Kasumi-1 (cell line): ENCODE results near the gene HEXIM1.
A peak's percentile ranks its signal among the peaks of the same experiment; 100 is the strongest.

Experiments used
- DNase-seq, 2 experiments: peaks; one replicate each; lab custom pipeline; 2025; lab: John Stamatoyannopoulos, UW

Gene HEXIM1

DNA sequence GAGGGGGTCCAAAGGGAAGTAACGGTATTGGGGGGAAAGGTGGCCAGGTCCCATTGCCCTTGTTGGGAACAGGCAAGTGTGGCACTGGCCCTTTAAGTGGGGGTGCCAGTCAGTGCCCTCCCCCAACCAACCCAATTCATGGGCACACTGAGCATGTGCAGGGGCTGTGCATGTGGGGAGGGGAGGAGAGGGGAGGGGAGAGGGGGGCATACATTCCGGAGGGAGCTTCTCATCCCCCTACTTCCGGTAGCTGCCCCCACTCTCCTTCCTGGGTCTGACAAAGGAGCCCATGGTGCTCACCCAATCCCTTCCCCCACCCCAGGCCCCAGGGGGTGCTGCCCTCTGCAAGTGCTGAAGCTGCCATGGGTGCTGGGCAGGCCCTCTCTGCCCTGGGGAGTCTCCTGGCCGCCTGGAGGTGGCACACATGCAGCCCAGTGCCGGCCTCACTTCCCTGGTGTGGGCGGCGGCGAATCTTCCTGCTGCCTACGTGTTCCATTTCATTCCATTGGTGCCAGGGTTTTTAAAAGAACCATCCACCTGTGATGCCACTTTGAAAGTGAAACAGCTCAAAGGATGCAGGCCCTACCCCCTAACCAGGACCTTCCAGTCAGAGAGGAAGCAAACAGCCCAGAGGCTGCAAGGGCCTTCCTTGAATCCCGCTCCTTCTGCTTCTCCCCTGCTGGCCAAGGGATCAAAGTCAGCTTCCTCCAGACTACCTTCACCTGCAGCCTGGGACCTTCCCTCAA is 24.4 kb downstream of the HEXIM1 start:
- peak; percentile 76 to 83 for DNase-seq

DNA sequence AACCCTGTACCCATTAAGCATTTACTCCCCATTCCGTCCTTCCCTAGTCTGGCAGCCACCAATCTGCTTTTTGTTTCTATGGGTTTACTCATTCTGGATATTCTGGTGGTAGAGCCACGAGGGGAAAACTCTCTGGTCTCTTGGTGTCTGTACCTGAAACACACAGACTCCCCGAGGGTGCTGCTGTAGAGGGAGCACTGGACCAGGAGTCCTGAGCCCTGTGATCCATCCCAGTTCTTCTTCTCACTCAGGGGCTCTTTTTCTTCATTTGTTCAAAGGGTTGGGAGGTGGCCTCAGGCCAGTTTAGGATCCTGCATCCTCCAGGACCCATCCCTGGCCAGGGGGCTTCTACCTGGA is 27.5 kb downstream of the HEXIM1 start:
- DNase-seq = no peak

DNA sequence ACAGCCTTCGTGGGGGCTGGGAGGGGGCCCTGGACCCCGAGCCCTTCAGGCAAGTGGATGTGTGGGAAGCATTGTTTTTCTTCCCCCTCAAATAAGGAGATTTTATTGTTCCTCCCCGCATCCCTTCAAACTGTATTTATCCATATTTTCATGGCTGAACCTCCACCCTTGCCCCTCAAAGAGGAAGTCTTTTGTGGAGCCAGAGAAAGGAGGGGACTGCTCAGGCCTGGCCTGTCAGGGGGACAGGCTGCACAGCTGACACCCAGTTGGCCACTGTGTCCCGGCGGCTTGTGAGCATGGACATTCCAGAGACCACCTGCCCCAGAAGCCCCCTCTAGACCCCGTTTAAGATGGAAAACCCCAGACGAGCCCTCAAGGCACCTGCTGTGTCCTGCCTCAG is 29.3 kb downstream of the HEXIM1 start:
- DNase-seq = no peak

DNA sequence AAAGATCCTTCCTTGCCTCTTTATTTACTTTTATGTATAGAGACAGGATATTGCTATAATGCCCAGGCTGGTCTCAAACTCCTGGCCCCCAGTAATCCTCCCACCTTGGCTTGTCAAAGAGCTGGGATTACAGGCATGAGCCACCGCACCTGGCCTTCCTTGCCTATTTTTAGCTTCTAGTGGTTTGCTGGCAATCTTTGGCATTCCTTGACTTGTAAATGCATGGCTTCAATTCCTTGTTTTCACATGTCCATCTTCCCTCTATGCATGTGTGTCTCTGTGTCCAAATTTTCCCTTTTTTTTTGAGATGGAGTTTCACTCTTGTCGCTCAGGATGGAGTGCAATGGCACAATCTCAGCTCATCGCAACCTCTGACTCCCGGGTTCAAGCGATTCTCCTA is 35.9 kb downstream of the HEXIM1 start:
- no peak for DNase-seq

DNA sequence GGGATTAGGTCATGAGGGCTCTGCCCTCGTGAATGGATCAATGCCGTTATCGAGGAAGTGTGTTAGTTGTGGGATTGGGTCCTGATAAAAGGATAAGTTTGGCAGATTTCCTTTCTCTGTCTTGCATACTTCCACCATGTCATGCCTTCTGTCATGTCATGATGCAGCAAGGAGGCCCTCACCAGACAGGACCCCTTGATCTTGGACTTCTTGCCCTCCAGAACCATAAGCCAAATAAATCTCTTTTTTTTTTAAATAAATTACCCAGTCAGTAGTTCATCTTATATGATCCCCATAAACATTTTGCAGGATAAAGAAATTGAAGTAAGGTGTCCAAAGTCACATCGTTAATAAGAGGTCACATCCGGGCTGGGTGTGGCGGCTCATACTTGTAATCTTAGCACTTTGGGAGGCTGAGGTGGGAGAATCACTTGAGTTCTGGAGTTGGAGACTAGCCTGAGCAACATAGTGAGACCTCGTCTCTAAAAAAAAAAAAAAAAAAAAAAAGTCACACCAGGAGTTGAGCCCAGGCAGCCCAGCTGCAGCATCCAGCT is 38.6 kb downstream of the HEXIM1 start:
- DNase-seq = no peak

DNA sequence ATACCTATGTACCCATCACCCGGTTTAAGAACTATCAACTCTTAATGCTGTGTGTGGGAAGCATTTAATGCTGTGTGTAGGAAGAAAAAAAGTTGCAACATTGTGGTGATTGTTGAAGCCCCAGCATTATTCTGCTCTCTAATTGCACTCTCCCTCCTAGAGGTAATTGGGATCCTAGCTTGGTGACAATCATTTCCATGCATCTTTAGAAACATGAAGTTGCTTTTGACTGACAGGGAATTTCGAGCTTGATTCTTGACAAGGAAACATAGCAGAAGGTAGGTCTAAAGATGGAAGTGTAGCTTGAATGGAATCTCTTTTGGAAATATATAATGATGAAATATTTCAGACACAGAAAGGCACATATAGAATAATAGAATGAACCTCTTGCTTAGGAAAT is 40.7 kb downstream of the HEXIM1 start:
- no peak for DNase-seq

DNA sequence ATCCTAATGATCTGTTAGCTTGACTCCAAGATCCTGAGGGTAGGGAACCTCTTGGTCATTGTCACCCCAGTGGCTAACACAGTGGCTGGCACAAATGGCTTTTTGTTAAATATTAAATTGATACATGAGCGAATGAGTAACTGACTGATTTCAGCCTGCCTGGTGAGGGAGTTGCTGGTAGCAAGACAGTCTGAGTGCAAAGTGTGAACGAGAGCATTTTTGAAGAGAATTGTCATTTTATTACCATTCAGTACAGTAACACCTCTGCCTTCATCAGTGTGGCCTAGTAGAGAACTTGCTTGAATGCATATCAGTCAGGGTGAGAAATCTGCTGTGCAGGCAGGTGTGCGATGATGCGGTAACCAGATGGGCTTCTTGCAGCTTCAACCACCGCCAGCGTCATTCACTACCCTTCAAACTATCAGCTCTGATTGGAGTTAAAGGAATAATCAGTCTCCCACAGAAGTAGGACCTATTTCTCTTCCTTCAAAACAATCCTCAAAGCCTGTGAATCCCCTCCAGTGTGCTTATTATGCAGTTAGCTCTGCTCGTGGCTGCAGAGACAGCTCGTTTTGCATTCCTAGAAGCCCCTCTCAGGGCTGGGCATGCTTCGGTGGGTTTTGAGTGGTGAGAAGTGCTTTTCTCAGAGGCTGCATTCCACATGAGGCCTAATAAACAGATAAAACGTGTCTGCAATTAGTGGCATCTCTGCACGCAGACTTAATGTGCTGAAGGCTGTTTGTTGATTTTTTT is 42.4 kb downstream of the HEXIM1 start:
- no peak for DNase-seq

DNA sequence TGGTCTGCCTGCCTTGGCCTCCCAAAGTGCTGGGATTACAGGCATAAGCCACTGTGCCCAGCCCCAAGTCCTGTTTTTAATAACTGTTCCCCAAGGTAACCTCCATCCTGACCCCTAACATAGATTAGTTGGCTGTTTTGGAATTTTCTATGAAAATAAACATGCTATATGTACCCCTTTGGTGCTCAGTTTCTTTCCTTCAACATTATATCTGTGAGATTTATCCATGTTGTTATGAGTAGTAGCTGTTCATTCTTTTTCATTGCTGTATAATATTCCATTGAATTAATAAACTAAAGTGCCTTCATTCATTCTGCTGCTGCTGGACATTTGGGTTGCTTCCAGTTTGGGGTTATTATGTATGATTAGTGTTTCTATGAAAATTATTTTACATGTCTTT is 47.1 kb downstream of the HEXIM1 start:
- DNase-seq = no peak

DNA sequence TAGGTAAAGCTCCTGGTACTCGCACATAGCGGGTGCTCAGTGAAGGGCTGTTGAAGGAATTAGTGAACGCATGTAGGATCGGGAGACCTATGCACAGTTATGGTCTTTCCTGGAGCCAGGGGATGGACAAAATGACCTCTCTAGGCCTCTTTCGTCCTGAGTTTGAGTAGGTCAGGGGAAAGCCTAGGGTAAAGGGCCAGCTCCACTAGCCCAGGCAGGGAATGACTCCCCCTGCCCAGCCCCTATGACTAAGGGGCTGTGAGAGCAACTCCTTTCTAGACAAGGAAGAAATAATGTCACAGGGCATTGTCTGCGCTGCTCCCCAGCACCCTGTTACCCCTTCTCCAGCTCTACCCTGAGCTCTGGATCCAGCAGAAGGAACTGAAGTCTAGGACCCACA is 48.8 kb downstream of the HEXIM1 start:
- DNase-seq = no peak

DNA sequence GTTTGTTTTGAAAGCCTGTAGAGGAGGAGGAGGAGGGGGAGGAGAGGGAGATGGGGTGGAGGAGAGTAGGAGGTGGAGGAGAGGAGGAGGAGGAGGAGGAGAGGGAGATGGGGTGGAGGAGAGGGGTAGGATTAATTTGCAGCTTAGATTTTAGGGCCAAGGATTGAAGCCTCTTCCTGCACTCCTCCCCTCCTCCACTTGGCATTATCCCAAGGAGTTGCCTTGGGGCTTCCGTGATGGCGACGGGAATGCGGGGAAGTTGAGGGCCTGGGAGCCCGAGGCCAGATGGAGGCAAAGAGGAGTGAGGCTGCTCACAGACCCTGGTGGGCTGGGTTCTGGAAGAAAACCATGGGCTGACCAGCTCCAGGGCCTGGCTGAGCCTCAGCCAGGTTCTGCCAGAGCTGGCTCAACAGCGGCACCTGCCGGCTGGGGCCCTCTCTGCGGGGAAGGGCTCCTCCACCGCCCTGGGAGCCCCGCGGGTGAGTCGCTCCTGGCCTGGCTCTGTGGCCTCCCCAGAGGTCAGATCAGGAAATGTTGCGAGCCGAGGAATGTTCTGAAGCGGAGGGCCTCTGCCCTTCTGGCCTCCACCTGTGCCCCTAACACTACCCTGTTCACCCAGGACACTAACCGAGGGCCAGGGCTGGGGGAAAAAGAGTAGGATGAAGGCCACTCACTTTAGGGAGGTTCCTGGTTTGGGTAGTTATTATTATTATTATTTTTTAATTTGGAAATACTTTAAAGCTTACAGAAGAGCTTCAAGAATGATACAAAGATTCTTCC is 49.5 kb downstream of the HEXIM1 start:
- peak; percentile 80 to 82 for DNase-seq

DNA sequence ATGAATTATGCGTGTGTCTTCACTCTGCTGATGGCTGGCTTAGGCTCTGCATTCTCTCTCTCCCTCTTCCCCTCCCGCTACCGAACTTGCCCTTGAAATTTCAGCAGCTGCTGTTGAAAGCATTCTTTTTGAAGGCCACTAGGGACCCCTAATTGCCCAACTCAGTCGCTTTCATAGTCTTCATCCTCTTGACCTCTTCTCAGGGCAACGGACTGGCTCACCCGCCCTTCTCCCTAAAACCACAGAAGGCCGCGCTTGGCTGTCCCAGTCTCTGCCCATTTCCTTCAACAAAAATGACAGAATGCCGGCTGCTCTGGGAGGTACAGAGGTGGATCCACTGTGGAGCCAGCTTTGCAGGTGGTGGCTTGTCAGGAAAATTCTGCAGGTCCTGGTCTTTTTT is 52.4 kb downstream of the HEXIM1 start:
- peak; percentile 15 to 21 for DNase-seq

DNA sequence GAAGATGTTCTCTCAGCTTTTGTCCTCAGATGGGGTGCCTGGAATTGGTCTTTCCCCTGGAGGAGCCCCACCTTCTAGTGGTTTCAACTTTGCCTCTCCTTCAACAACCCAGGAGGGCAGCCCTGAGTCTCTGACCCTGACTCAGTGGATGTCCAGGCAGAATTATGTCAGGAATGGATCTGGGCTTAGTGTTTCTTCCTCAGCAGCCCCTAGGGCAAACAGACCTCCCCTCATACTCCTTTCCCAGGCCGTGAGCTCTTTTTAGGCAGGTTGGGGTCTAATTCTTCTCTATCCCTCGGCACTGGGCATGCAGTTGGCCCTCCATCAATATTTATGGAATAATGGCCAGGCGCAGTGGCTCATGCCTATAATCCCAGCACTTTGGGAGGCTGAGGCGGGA is 53.2 kb downstream of the HEXIM1 start:
- DNase-seq = no peak
